H9 (cell line): Measurements from ENCODE around the gene PCDH9. TPM values are rescaled to one million over a fixed set of nuclear protein-coding genes. Genes with fewer than 3 reads are reported as not detected.

Source experiments
- DNase-seq: peaks from one replicate; pipeline ENCODE4 v3.0.0-alpha.2; 2017
- H2AFZ ChIP-seq: one replicate; pipeline ENCODE4 v1.6.1; 2013; ENCODE audit warnings: mild to moderate bottlenecking, low read length, control low read depth, moderate library complexity
- H2AK5ac ChIP-seq: 2 replicates; pipeline ENCODE4 v1.6.1; 2013; ENCODE audit warnings: low read length, control low read depth, mixed read lengths; ENCODE audit not compliant: insufficient read length
- H2BK120ac ChIP-seq: one replicate; pipeline ENCODE4 v1.6.1; 2013; ENCODE audit warnings: low read depth, mild to moderate bottlenecking, low read length, control low read depth, inconsistent platforms; ENCODE audit not compliant: poor library complexity, severe bottlenecking
- H2BK12ac ChIP-seq: 2 replicates; pipeline ENCODE4 v1.6.1; 2013; ENCODE audit warnings: low read length, control low read depth, mixed read lengths, low read depth; ENCODE audit not compliant: insufficient read length
- H2BK15ac ChIP-seq: 2 replicates; pipeline ENCODE4 v1.6.1; 2013; ENCODE audit warnings: low read depth, low read length, control low read depth
- H2BK20ac ChIP-seq: one replicate; pipeline ENCODE4 v1.6.1; 2013; ENCODE audit warnings: low read depth, mild to moderate bottlenecking, low read length, control low read depth, inconsistent platforms; ENCODE audit not compliant: poor library complexity, severe bottlenecking
- H2BK5ac ChIP-seq: 2 replicates; pipeline ENCODE4 v1.6.1; 2013; ENCODE audit warnings: low read length, control low read depth, mixed read lengths; ENCODE audit not compliant: insufficient read length
- H3K14ac ChIP-seq: 2 replicates; pipeline ENCODE4 v1.6.1; 2013; ENCODE audit warnings: low read length, control low read depth; ENCODE audit not compliant: insufficient read depth
- H3K18ac ChIP-seq: 2 replicates; pipeline ENCODE4 v1.6.1; 2013; ENCODE audit warnings: low read depth, mild to moderate bottlenecking, mixed read lengths, low read length, control low read depth; ENCODE audit not compliant: insufficient read length
- H3K23ac ChIP-seq: 2 replicates; pipeline ENCODE4 v1.6.1; 2013; ENCODE audit warnings: low read length, control low read depth, mixed read lengths, low read depth; ENCODE audit not compliant: insufficient read length
- H3K23me2 ChIP-seq: 2 replicates; pipeline ENCODE4 v1.6.1; 2013; ENCODE audit warnings: low read depth, mild to moderate bottlenecking, mixed read lengths, low read length, control low read depth; ENCODE audit not compliant: insufficient read length, poor library complexity, severe bottlenecking
- H3K27ac ChIP-seq: 2 replicates; pipeline ENCODE4 v1.5.1; 2013; ENCODE audit warnings: low read length, control low read depth, mixed read lengths, low read depth; ENCODE audit not compliant: insufficient read length
- H3K27me3 ChIP-seq: 2 replicates; pipeline ENCODE4 v1.6.1; 2013; ENCODE audit warnings: low read length, control low read depth, inconsistent platforms; ENCODE audit not compliant: insufficient read depth
- H3K4ac ChIP-seq: 2 replicates; pipeline ENCODE4 v1.6.1; 2013; ENCODE audit warnings: low read depth, mild to moderate bottlenecking, control low read depth, inconsistent platforms, low read length, moderate library complexity
- H3K4me1 ChIP-seq: 2 replicates; pipeline ENCODE4 v1.6.1; 2013; ENCODE audit warnings: low read length, control low read depth, inconsistent platforms; ENCODE audit not compliant: insufficient read depth
- H3K4me2 ChIP-seq: 2 replicates; pipeline ENCODE4 v1.6.1; 2013; ENCODE audit warnings: low read length, control low read depth, mixed read lengths; ENCODE audit not compliant: insufficient read length, insufficient read depth
- H3K56ac ChIP-seq: 2 replicates; pipeline ENCODE4 v1.6.1; 2013; ENCODE audit warnings: low read depth, mild to moderate bottlenecking, mixed read lengths, low read length, control low read depth; ENCODE audit not compliant: insufficient read length
- H3K79me1 ChIP-seq: 2 replicates; pipeline ENCODE4 v1.6.1; 2013; ENCODE audit warnings: low read depth, mild to moderate bottlenecking, moderate library complexity, low read length, control low read depth, inconsistent platforms; ENCODE audit not compliant: insufficient read depth, poor library complexity, severe bottlenecking
- H3K79me2 ChIP-seq: 2 replicates; pipeline ENCODE4 v1.6.1; 2013; ENCODE audit warnings: low read length, control low read depth, inconsistent platforms; ENCODE audit not compliant: insufficient read depth
- H3K9ac ChIP-seq: 2 replicates; pipeline ENCODE4 v1.6.1; 2013; ENCODE audit warnings: low read length, control low read depth, mixed read lengths; ENCODE audit not compliant: insufficient read length; ENCODE audit errors: extremely low read depth
- H3K9me3 ChIP-seq: one replicate; pipeline ENCODE4 v1.6.1; 2013; ENCODE audit warnings: low read depth, low read length, inconsistent platforms; ENCODE audit not compliant: control insufficient read depth
- H3T11ph ChIP-seq: one replicate; pipeline ENCODE4 v1.6.1; 2013; ENCODE audit warnings: mild to moderate bottlenecking, low read length, control low read depth, inconsistent platforms
- H4K20me1 ChIP-seq: one replicate; pipeline ENCODE4 v1.6.1; 2013; ENCODE audit not compliant: control insufficient read depth, insufficient read length, insufficient read depth
- H4K5ac ChIP-seq: 2 replicates; pipeline ENCODE4 v1.6.1; 2013; ENCODE audit warnings: low read depth, mild to moderate bottlenecking, mixed read lengths, low read length, control low read depth; ENCODE audit not compliant: insufficient read length
- H4K8ac ChIP-seq: replicated peaks from 2 replicates; pipeline ENCODE4 v1.6.1; 2013; ENCODE audit warnings: low read length, control low read depth, mixed read lengths, low read depth; ENCODE audit not compliant: insufficient read length
- H4K91ac ChIP-seq: 2 replicates; pipeline ENCODE4 v1.6.1; 2013; ENCODE audit warnings: low read depth, mild to moderate bottlenecking, moderate library complexity, mixed read lengths, low read length, control low read depth; ENCODE audit not compliant: insufficient read length
- H3K27ac Mint-ChIP-seq, 3 experiments: 2 replicates in 2 of 3; 3 replicates in 1 of 3; pipeline ENCODE4 v1.8.0; 2020 to 2021; ENCODE audit warnings: mixed read lengths in 3 of 3, mild to moderate bottlenecking in 1 of 3, moderate library complexity in 1 of 3
- H3K27me3 Mint-ChIP-seq: 2 replicates; pipeline ENCODE4 v1.8.0; 2021; ENCODE audit warnings: low read depth, mild to moderate bottlenecking, moderate library complexity, mixed read lengths
- H3K36me3 Mint-ChIP-seq, 3 experiments: 2 replicates in 2 of 3; 3 replicates in 1 of 3; pipeline ENCODE4 v1.8.0; 2020 to 2021; ENCODE audit warnings: low read depth in 3 of 3, mixed read lengths in 3 of 3; ENCODE audit not compliant: insufficient read depth in 1 of 3
- H3K4me1 Mint-ChIP-seq, 2 experiments: 2 replicates each; pipeline ENCODE4 v1.8.0; 2020; ENCODE audit warnings: mixed read lengths in 2 of 2
- H3K4me3 Mint-ChIP-seq, 2 experiments: 2 replicates in 1 of 2; 3 replicates in 1 of 2; pipeline ENCODE4 v1.8.0; 2020 to 2021; ENCODE audit warnings: mild to moderate bottlenecking in 2 of 2, mixed read lengths in 2 of 2, moderate library complexity in 1 of 2
- H3K9me3 Mint-ChIP-seq, 2 experiments: 2 replicates in 1 of 2; 3 replicates in 1 of 2; pipeline ENCODE4 v1.8.0; 2020; ENCODE audit warnings: mild to moderate bottlenecking in 2 of 2, mixed read lengths in 2 of 2, moderate library complexity in 1 of 2
- total RNA-seq: library from RNA; stranded (reverse); gene quantifications from 2 replicates; pipeline ENCODE4 v1.2.1, GENCODE V29; 2021
- TF ChIP-seq, protein P1 (sequence below): fragments of 200-600 bp; sonication (generic); conservative IDR thresholded peaks from 3 replicates; pipeline ENCODE4 v1.8.0; 2021; ENCODE audit warnings: antibody characterized with exemption, mild to moderate bottlenecking

PCDH9 gene
- total RNA-seq, 1 experiment from 2014 or later, result 0.11 TPM

DNA sequence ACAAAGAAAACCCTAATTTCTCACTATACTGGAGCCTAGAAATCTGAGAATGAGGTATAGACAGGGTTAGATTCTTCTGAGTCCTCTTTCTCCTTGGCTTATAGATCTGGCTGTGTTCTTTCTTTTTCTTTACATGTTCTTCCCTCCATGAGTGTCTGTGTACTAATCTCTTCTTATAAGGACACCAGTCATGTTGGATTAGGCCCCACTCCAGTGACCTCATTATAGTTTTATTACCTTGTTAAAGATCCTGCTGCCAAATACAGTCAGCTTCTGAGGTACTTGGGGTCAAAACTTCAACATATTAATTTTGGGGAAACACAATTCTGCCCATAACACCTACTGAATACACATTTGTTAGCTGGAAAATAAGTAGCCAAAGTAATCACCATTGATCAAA, 302.6 kb downstream of the PCDH9 start:
- Histone ChIP-seq H4K5ac (no peak overlapping the region), H3K4me1 (peaks cover 2% of the 10 kb centered on the region; the same call in 1 of the 2 replicates), H4K91ac (no peak overlapping the region), H3K9ac (no peak overlapping the region), H3K56ac (no peak overlapping the region), H3K27me3 (no peaks in the 10 kb centered on the region), H3K79me2 (no peaks in the 10 kb centered on the region), H2BK15ac (no peak overlapping the region), H3K18ac (no peak overlapping the region), H2BK120ac (no peak overlapping the region), H3K4ac (no peak overlapping the region), H2BK12ac (no peak overlapping the region), H3K79me1 (no peaks in the 10 kb centered on the region), H2BK5ac (no peak overlapping the region), H3K23ac (no peak overlapping the region), H4K20me1 (no peaks in the 10 kb centered on the region), H4K8ac (no peak overlapping the region), H3K9me3 (no peaks in the 10 kb centered on the region), H2BK20ac (no peak overlapping the region), H3T11ph (no peak overlapping the region), H2AFZ (no peak overlapping the region), H3K4me2 (no peak overlapping the region), H3K14ac (no peak overlapping the region), H3K27ac (no peak overlapping the region), H2AK5ac (no peak overlapping the region), H3K23me2 (no peaks in the 10 kb centered on the region)
- Mint-ChIP-seq H3K27me3 (no peaks in the 10 kb centered on the region), H3K4me1 (peaks cover 12 to 17% of the 10 kb centered on the region in 2 experiments), H3K36me3 (no peaks in the 10 kb centered on the region), H3K9me3 (no peaks in the 10 kb centered on the region), H3K27ac (no peak overlapping the region; a peak in 2 of 7 replicates), H3K4me3 (no peak overlapping the region)
- DNase-seq, result no peak
- TF ChIP-seq, protein P1, sequence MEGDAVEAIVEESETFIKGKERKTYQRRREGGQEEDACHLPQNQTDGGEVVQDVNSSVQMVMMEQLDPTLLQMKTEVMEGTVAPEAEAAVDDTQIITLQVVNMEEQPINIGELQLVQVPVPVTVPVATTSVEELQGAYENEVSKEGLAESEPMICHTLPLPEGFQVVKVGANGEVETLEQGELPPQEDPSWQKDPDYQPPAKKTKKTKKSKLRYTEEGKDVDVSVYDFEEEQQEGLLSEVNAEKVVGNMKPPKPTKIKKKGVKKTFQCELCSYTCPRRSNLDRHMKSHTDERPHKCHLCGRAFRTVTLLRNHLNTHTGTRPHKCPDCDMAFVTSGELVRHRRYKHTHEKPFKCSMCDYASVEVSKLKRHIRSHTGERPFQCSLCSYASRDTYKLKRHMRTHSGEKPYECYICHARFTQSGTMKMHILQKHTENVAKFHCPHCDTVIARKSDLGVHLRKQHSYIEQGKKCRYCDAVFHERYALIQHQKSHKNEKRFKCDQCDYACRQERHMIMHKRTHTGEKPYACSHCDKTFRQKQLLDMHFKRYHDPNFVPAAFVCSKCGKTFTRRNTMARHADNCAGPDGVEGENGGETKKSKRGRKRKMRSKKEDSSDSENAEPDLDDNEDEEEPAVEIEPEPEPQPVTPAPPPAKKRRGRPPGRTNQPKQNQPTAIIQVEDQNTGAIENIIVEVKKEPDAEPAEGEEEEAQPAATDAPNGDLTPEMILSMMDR, result no peak
